Kidney (tissue), 22 donors: ENCODE results near the gene TJAP1. TPM values are rescaled to one million over a fixed set of nuclear protein-coding genes. Genes with fewer than 3 reads are reported as not detected.
A peak's percentile ranks its signal among the peaks of the same experiment; 100 is the strongest.

Experiments
- DNase-seq, 5 donors: peaks; one replicate each; pipeline ENCODE4 v3.0.0-alpha.2; 2013 to 2020
- FAIRE-seq: peaks from 2 replicates; lab custom pipeline; 2012; peaks lifted over from hg19 to GRCh38; lab: Jason Lieb, UNC
- H3K27ac ChIP-seq, 2 donors: one replicate each; pipeline ENCODE4 v1.7.0; 2013; ENCODE audit warnings: low read depth in 2 of 2, low read length in 2 of 2, inconsistent platforms in 1 of 2
- H3K27me3 ChIP-seq: one replicate; pipeline ENCODE4 v1.7.1; 2013; ENCODE audit warnings: low read length, inconsistent platforms; ENCODE audit not compliant: control insufficient read depth, insufficient read depth
- H3K36me3 ChIP-seq, 3 donors: one replicate each; pipeline versions ENCODE4 v1.7.0 to v1.7.1; 2013; ENCODE audit warnings: low read length in 3 of 3, control low read depth in 1 of 3, inconsistent platforms in 1 of 3; ENCODE audit not compliant: insufficient read depth in 3 of 3, control insufficient read depth in 2 of 3
- H3K4me1 ChIP-seq, 3 donors: one replicate each; pipeline versions ENCODE4 v1.7.0 to v1.7.1; 2013; ENCODE audit warnings: low read length in 3 of 3, inconsistent platforms in 1 of 3, low read depth in 1 of 3; ENCODE audit not compliant: control insufficient read depth in 2 of 3, insufficient read depth in 2 of 3
- H3K4me3 ChIP-seq, 3 donors: one replicate each; pipeline versions ENCODE4 v1.7.0 to v1.8.1; 2013; ENCODE audit warnings: low read length in 3 of 3, control low read depth in 1 of 3, inconsistent platforms in 1 of 3
- H3K9ac ChIP-seq, 3 donors: one replicate each; pipeline versions ENCODE4 v1.7.0 to v1.7.1; 2013; ENCODE audit warnings: low read length in 3 of 3, control low read depth in 1 of 3, inconsistent platforms in 1 of 3
- H3K9me3 ChIP-seq, 3 donors: one replicate each; pipeline versions ENCODE4 v1.7.0 to v1.7.1; 2013; ENCODE audit warnings: low read length in 3 of 3, control low read depth in 1 of 3, inconsistent platforms in 1 of 3; ENCODE audit not compliant: control insufficient read depth in 2 of 3, insufficient read depth in 1 of 3
- intact Hi-C: fragments of 100-400 bp; cut with DNase I; formaldehyde crosslinking; loops from one replicate; pipeline ENCODE4 v1.11.1; 2022
- long read RNA-seq, 10 donors: library from polyadenylated mRNA in 1 of 10; unstranded in 1 of 10; transcript quantifications; one replicate each; pipeline ENCODE4 v2.0.0 and lab custom pipeline, GENCODE V29; 2021 to 2026
- polyA plus RNA-seq: library from polyadenylated mRNA; stranded (reverse); fragments of 350-450 nt; fragmentation: Illumina TruSeq; extraction: RNeasy Lipid Tissue Mini Kit (QIAGEN cat#74804); gene quantifications from one replicate; pipeline ENCODE4 v1.2.3, GENCODE V29; 2014; ENCODE audit warnings: low read depth, low replicate concordance; ENCODE audit not compliant: insufficient read depth
- total RNA-seq: library from RNA; stranded (reverse); fragmentation: NEBNext Ultra II Directional; extraction: Animal tissue kit (Norgen Biotek cat#: 25700); gene quantifications from one replicate; pipeline ENCODE4 v1.2.1, GENCODE V29; 2021
- TF ChIP-seq, protein P1 (sequence below): IDR thresholded peaks from 3 replicates; pipeline ENCODE4 v1.5.1; 2012; ENCODE audit warnings: mild to moderate bottlenecking, moderate library complexity, borderline replicate concordance; ENCODE audit not compliant: insufficient read depth; ENCODE audit errors: extremely low read depth
- donor health status: control.
- donor health status: control.
- donor health status: control.
- donor health status: control.
- donor health status: control.
- donor health status: DM: yes; HTN: yes; CAD: no.
- donor health status: Normal renal cell carcinoma (clear cell type).

TJAP1 gene, protein sequence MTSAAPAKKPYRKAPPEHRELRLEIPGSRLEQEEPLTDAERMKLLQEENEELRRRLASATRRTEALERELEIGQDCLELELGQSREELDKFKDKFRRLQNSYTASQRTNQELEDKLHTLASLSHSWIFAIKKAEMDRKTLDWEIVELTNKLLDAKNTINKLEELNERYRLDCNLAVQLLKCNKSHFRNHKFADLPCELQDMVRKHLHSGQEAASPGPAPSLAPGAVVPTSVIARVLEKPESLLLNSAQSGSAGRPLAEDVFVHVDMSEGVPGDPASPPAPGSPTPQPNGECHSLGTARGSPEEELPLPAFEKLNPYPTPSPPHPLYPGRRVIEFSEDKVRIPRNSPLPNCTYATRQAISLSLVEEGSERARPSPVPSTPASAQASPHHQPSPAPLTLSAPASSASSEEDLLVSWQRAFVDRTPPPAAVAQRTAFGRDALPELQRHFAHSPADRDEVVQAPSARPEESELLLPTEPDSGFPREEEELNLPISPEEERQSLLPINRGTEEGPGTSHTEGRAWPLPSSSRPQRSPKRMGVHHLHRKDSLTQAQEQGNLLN
- 38.5 TPM for total RNA-seq
- polyA plus RNA-seq: 13.6 TPM
- long read RNA-seq, donor 1, partial matches to known transcripts: 9 of 9 reads
- long read RNA-seq, donor 1, other reads (novel, unspliced or antisense): 0 of 9 reads
- long read RNA-seq, donor 2, partial matches to known transcripts: 0 of 3 reads
- long read RNA-seq, donor 2, other reads (novel, unspliced or antisense): 0 of 3 reads
- long read RNA-seq, donor 3, partial matches to known transcripts: 0 of 1 reads
- long read RNA-seq, donor 3, other reads (novel, unspliced or antisense): 0 of 1 reads
- long read RNA-seq, donor 4, partial matches to known transcripts: 0 of 2 reads
- long read RNA-seq, donor 4, other reads (novel, unspliced or antisense): 0 of 2 reads
- long read RNA-seq, donor 5: 0 reads
- long read RNA-seq, donor 6: 0 reads
- long read RNA-seq, donor 7, partial matches to known transcripts: 11 of 12 reads
- long read RNA-seq, donor 7, other reads (novel, unspliced or antisense): 1 of 12 reads
- long read RNA-seq, donor 8: 0 reads
- long read RNA-seq, donor 9: 0 reads
- long read RNA-seq, donor 10, partial matches to known transcripts: 0 of 2 reads
- long read RNA-seq, donor 10, other reads (novel, unspliced or antisense): 0 of 2 reads

DNA sequence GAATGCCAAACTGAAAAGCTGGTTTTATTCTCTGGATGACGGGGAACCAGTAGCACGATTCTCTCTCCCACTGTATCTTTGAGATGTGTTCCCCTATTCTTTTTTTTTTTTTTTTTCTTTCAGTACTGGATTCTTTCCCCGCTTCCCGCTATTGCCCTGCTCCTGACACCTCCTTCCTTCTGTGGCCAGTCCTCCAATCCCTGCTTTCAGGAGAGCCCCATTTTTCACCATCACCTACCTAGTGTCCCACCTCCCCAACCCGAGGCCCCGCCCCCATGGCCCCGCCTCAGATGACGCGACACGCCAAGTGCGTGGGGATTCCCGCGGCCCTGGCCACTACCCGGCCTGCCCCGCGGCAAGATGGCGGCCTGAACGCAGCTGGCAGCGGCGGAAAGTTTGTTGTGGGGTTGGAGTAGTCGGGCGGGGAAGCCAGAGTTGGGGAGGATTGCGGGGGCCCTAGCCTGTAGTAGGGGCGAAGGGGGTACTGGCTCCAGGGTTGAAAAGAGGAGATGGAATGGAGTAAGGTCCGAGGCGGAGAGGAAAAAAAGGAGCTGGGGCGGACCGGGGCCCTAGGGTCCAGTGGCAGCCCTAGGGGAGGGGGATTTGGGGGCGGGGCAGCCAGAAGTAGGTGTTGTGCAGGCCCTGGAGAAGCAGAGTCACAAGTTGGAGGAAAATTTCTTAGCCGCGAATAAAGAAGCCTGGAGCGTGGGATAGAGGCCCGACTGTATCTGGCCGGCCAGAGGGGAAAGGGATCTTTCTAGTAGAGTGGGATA is at the start of gene TJAP1:
TJAP1 (plus strand) TSS at position 336 of the 773 bp plus-strand sequence. CDS start 21,432 bp downstream, outside the sequence.
- H3K9me3 ChIP-seq: no peaks in the 10 kb centered on the region
- FAIRE-seq (no peak), DNase-seq (peak; percentile 96 to 97 (median 97))
- H3K36me3 ChIP-seq: peaks cover 0 to under 1% (median 0%) of the 10 kb centered on the region in 3 donors
- intact Hi-C loops: no loop called here
- H3K9ac ChIP-seq: peak within 1 kb of the TSS; percentile 35 to 92 (median 83)
- H3K4me3 ChIP-seq: peak within 1 kb of the TSS; percentile 59 to 81 (median 78)
- H3K4me1 ChIP-seq: peaks cover 4 to 11% (median 6%) of the 10 kb centered on the region in 3 donors
- no peaks in the 10 kb centered on the region for H3K27me3 ChIP-seq
- TF ChIP-seq, protein P1, sequence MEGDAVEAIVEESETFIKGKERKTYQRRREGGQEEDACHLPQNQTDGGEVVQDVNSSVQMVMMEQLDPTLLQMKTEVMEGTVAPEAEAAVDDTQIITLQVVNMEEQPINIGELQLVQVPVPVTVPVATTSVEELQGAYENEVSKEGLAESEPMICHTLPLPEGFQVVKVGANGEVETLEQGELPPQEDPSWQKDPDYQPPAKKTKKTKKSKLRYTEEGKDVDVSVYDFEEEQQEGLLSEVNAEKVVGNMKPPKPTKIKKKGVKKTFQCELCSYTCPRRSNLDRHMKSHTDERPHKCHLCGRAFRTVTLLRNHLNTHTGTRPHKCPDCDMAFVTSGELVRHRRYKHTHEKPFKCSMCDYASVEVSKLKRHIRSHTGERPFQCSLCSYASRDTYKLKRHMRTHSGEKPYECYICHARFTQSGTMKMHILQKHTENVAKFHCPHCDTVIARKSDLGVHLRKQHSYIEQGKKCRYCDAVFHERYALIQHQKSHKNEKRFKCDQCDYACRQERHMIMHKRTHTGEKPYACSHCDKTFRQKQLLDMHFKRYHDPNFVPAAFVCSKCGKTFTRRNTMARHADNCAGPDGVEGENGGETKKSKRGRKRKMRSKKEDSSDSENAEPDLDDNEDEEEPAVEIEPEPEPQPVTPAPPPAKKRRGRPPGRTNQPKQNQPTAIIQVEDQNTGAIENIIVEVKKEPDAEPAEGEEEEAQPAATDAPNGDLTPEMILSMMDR: no peak
- peak within 1 kb of the TSS in 1 of 2 donors; percentile 65 for H3K27ac ChIP-seq

DNA sequence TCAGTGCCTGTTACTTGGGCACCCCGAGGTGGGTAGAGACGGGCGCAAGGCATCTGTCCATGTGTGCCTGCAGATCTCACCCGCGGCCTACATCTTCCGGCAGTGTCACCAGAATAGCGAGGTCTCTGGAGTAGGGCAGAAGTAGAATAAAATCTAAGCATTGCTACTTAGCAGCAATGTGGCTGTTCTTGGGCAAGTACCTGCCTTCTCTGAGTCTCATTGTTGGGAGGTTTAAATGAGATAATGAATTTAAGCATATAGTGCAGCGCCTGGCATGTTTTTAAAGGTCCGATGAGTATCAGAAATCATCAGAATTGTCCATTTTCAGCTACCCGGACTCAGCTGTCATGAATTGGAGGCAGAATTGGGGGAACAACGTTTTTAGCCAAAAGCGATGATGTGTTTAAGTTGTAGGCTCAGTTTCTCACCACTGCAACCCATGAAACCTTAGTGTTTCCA is 49.2 kb upstream of the TJAP1 start:
- peaks cover 4 to 10% (median 5%) of the 10 kb centered on the region in 3 donors for H3K4me1 ChIP-seq
- H3K9ac ChIP-seq: peak overlapping the region; percentile 54 to 94 (median 63)
- TF ChIP-seq, protein P1: no peak
- peaks cover 0 to 2% (median 0%) of the 10 kb centered on the region in 3 donors for H3K36me3 ChIP-seq
- peak overlapping the region; percentile 92 to 98 (median 92) for H3K4me3 ChIP-seq
- intact Hi-C loops: no loop called here
- H3K9me3 ChIP-seq: no peaks in the 10 kb centered on the region
- H3K27me3 ChIP-seq: no peaks in the 10 kb centered on the region
- H3K27ac ChIP-seq: peak overlapping the region; percentile 80 to 84
- no peak for DNase-seq
- FAIRE-seq: no peak

DNA sequence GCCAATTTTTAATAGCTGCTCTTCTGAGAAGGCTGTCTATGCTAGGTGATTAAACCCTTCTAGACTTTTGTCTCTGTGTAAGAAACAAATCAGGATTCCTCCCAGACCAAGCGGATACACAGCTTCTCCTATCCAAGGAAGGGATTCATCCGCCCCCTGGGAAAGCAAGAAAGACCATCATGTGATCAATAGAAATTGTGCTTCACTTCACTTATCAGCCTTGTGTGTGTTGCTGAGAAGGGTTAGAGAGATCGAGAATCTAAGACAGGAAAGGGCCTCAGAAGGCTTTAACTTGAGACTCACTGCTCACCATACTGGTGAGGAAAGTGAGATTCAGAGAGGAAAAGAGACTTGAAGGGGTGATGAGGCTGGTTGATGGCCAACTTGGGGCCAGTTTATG is 48.5 kb upstream of the TJAP1 start:
- peaks cover 0 to 4% (median 2%) of the 10 kb centered on the region in 3 donors for H3K36me3 ChIP-seq
- no peaks in the 10 kb centered on the region for H3K27me3 ChIP-seq
- H3K4me3 ChIP-seq: peak overlapping the region in 2 of 3 donors; percentile 92 to 98
- TF ChIP-seq, protein P1: no peak
- intact Hi-C loops: no loop called here
- DNase-seq: no peak
- H3K4me1 ChIP-seq: peaks cover 4 to 10% (median 5%) of the 10 kb centered on the region in 3 donors
- peak overlapping the region in 1 of 3 donors; percentile 94 for H3K9ac ChIP-seq
- H3K9me3 ChIP-seq: no peaks in the 10 kb centered on the region
- no peak overlapping the region for H3K27ac ChIP-seq
- FAIRE-seq: no peak
